Colonic mucosa (tissue), 4 donors: ENCODE data around the gene NIT1. TPM values are rescaled to one million over a fixed set of nuclear protein-coding genes. Genes with fewer than 3 reads are reported as not detected.

Experiments
- DNase-seq: peaks from one replicate; pipeline ENCODE4 v3.0.0-alpha.2; 2020
- H3K27ac ChIP-seq: fragments of 200-600 bp; one replicate; pipeline ENCODE4 v1.8.0; 2021
- H3K27me3 ChIP-seq: fragments of 200-600 bp; one replicate; pipeline ENCODE4 v1.8.0; 2021
- H3K36me3 ChIP-seq: fragments of 200-600 bp; one replicate; pipeline ENCODE4 v1.8.0; 2021
- H3K4me1 ChIP-seq: fragments of 200-600 bp; one replicate; pipeline ENCODE4 v1.8.0; 2021; ENCODE audit warnings: mild to moderate bottlenecking
- H3K4me3 ChIP-seq: fragments of 200-600 bp; one replicate; pipeline ENCODE4 v1.8.0; 2021
- H3K9ac ChIP-seq, 2 donors: one replicate each; pipeline ENCODE4 v1.7.0; 2013; ENCODE audit warnings: control low read depth in 2 of 2, low read depth in 2 of 2, low read length in 2 of 2
- H3K9me3 ChIP-seq: fragments of 200-600 bp; one replicate; pipeline ENCODE4 v1.8.0; 2021
- CTCF ChIP-seq: fragments of 200-600 bp; IDR thresholded peaks from one replicate; pipeline ENCODE4 v1.8.0; 2022; ENCODE audit warnings: antibody characterized with exemption, mild to moderate bottlenecking
- intact Hi-C: fragments of 100-400 bp; cut with DNase I; formaldehyde crosslinking; loops from one replicate; pipeline ENCODE4 v1.14.1; 2022
- total RNA-seq, 2 donors: library from RNA; stranded (reverse); fragmentation: NEBNext Ultra II Directional in 1 of 2; extraction: Animal tissue kit (Norgen Biotek cat#: 25700) in 1 of 2; gene quantifications; one replicate each; pipeline ENCODE4 v1.2.1, GENCODE V29; 2021
- donor health status: healthy.
- donor health status: DM: no; HTN: no; CAD: no.
- donor health status: DM: no; HTN: no; CAD: no.

Gene NIT1
- total RNA-seq, 2 donors from 2014 or later, result 58.8 to 84.4 TPM

GRCh38 chr1:161082996-161083747 is 34.7 kb upstream of the NIT1 start:
- Histone ChIP-seq H3K4me3 (no peak overlapping the region), H3K27me3 (no peaks in the 10 kb centered on the region), H3K9ac (no peak overlapping the region), H3K27ac (peak overlapping the region; percentile 40), H3K36me3 (no peaks in the 10 kb centered on the region), H3K9me3 (no peaks in the 10 kb centered on the region), H3K4me1 (peaks cover 3% of the 10 kb centered on the region)
- no peak for TF ChIP-seq CTCF
- peak; percentile 90 for DNase-seq
- intact Hi-C loops, result no loop called here

- Histone ChIP-seq H3K4me1 (peaks cover 3% of the 10 kb centered on the region), H3K36me3 (no peaks in the 10 kb centered on the region), H3K9me3 (no peaks in the 10 kb centered on the region), H3K4me3 (no peak overlapping the region), H3K27ac (peak overlapping the region; percentile 40), H3K9ac (no peak overlapping the region), H3K27me3 (no peaks in the 10 kb centered on the region)
- no peak for DNase-seq
- no peak for TF ChIP-seq CTCF
- intact Hi-C loops, result no loop called here
Observed at GRCh38 chr1:161083748-161084596, 33.9 kb upstream of the NIT1 start.

- H3K27ac ChIP-seq, result no peak overlapping the region
Observed at GRCh38 chr1:161084597-161084988, 33.3 kb upstream of the NIT1 start.

GRCh38 chr1:161085165-161085564 is 32.7 kb upstream of the NIT1 start:
- TF ChIP-seq CTCF, result no peak
- no peak for DNase-seq
- intact Hi-C loops, result no loop called here
- Histone ChIP-seq H3K36me3 (no peaks in the 10 kb centered on the region), H3K9ac (no peak overlapping the region), H3K4me3 (no peak overlapping the region), H3K27ac (no peak overlapping the region), H3K9me3 (no peaks in the 10 kb centered on the region), H3K27me3 (no peaks in the 10 kb centered on the region), H3K4me1 (peaks cover 3% of the 10 kb centered on the region)

More at GRCh38 chr1:161084597-161084988, 33.3 kb upstream of the NIT1 start:
- intact Hi-C loops, result no loop called here
- Histone ChIP-seq H3K9ac (no peak overlapping the region), H3K9me3 (no peaks in the 10 kb centered on the region), H3K27me3 (no peaks in the 10 kb centered on the region), H3K36me3 (no peaks in the 10 kb centered on the region), H3K4me1 (peaks cover 3% of the 10 kb centered on the region), H3K4me3 (no peak overlapping the region)
- TF ChIP-seq CTCF, result no peak
- DNase-seq, result no peak

- TF ChIP-seq CTCF, result no peak
- Histone ChIP-seq H3K36me3 (no peaks in the 10 kb centered on the region), H3K4me3 (no peak overlapping the region), H3K4me1 (peaks cover 3% of the 10 kb centered on the region), H3K9me3 (no peaks in the 10 kb centered on the region), H3K27ac (peak overlapping the region; percentile 32), H3K27me3 (no peaks in the 10 kb centered on the region), H3K9ac (no peak overlapping the region)
- DNase-seq, result peak; percentile 41
- intact Hi-C loops, result no loop called here
Observed at GRCh38 chr1:161086457-161086856, 31.4 kb upstream of the NIT1 start.
